GM13976 (cell line): ENCODE measurements around the gene PRUNE1.

Experiments
- DNase-seq: peaks from one replicate; pipeline ENCODE4 v3.0.0; 2012; ENCODE audit warnings: low spot score
- CTCF ChIP-seq: IDR thresholded peaks from 2 replicates; pipeline ENCODE4 v1.5.1; 2012; ENCODE audit warnings: borderline replicate concordance, mild to moderate bottlenecking; ENCODE audit not compliant: insufficient read depth; ENCODE audit errors: extremely low read depth, missing control alignments, control extremely low read depth
- in situ Hi-C: fragments of 300-500 bp; cut with MboI; formaldehyde crosslinking; loops from one replicate; pipeline ENCODE4 v1.12.0; 2022; ENCODE audit warnings: low sequenced_read_pairs, mixed read lengths, inconsistent platforms; ENCODE audit not compliant: unreplicated experiment

Gene PRUNE1

GRCh38 chr1:151054971-151055547 lies 46.8 kb downstream of the PRUNE1 start:
- no peak for DNase-seq
- in situ Hi-C loops = no loop called here
- TF ChIP-seq CTCF = no peak

- no peak for TF ChIP-seq CTCF
- no peak for DNase-seq
- in situ Hi-C loops = no loop called here
Measured at GRCh38 chr1:151055581-151055980, 47.3 kb downstream of the PRUNE1 start.

GRCh38 chr1:151056149-151056548 lies 47.9 kb downstream of the PRUNE1 start:
- in situ Hi-C loops = no loop called here
- no peak for DNase-seq
- no peak for TF ChIP-seq CTCF

- TF ChIP-seq CTCF = no peak
- DNase-seq = no peak
- in situ Hi-C loops = no loop called here
Measured at GRCh38 chr1:151058692-151059091, 50.4 kb downstream of the PRUNE1 start.

- TF ChIP-seq CTCF = peak; percentile 81
- peak; percentile 93 for DNase-seq
- in situ Hi-C loops = no loop called here
Measured at GRCh38 chr1:151059109-151060006, 51.1 kb downstream of the PRUNE1 start, which contains the start of gene CDC42SE1. Gene CDC42SE1 (minus strand): TSS chr1:151059622. CDS start chr1:151055730, 3,892 bp downstream.

GRCh38 chr1:151060007-151060656 lies 51.9 kb downstream of the PRUNE1 start, which contains the start of gene MLLT11:
Gene MLLT11 (plus strand): TSS chr1:151060397. CDS start chr1:151067225, 6,828 bp downstream.
- in situ Hi-C loops = no loop called here
- DNase-seq = peak; percentile 47
- TF ChIP-seq CTCF = no peak
